Loucy (cell line): ENCODE measurements around the gene PPL.

Experiments used
- EZH2phosphoT487 ChIP-seq: fragments of 200-600 bp; IDR thresholded peaks from 2 replicates; pipeline ENCODE4 v1.6.1; 2018; ENCODE audit warnings: antibody characterized with exemption, mild to moderate bottlenecking, moderate library complexity, borderline replicate concordance
- TF ChIP-seq, protein P1 (sequence below): fragments of 200-600 bp; sonication (generic); conservative IDR thresholded peaks from 2 replicates; pipeline ENCODE4 v1.5.1; 2014; ENCODE audit warnings: mild to moderate bottlenecking, antibody characterized with exemption, low read length

DNA sequence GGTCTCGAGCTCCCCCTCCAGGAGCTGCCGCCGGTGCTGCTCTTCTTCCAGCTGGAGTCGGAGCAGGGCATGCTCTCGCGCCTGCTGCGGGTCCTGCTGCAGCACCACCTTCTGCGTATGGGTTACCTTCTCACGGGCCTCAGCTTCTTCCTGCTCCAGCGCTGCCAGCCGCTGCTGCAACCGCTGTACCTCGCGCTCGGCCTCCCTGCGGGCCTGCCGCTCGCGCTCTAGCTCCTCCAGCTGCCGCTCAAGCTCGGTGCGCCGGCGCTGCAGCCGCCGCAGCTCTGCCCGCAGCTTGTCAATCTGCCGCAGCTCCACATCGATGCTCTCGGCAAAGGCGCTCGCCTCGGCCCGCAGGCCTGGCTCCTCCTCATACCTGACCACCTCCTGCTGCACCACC, 52.7 kb downstream of the PPL start:
- TF ChIP-seq, protein P1, sequence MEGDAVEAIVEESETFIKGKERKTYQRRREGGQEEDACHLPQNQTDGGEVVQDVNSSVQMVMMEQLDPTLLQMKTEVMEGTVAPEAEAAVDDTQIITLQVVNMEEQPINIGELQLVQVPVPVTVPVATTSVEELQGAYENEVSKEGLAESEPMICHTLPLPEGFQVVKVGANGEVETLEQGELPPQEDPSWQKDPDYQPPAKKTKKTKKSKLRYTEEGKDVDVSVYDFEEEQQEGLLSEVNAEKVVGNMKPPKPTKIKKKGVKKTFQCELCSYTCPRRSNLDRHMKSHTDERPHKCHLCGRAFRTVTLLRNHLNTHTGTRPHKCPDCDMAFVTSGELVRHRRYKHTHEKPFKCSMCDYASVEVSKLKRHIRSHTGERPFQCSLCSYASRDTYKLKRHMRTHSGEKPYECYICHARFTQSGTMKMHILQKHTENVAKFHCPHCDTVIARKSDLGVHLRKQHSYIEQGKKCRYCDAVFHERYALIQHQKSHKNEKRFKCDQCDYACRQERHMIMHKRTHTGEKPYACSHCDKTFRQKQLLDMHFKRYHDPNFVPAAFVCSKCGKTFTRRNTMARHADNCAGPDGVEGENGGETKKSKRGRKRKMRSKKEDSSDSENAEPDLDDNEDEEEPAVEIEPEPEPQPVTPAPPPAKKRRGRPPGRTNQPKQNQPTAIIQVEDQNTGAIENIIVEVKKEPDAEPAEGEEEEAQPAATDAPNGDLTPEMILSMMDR = no peak
- TF ChIP-seq EZH2phosphoT487 = no peak
